Iris pigment epithelial cell (primary cell): Measurements from ENCODE around the gene KRT79.

ENCODE experiments used
- DNase-seq: peaks from one replicate; pipeline ENCODE4 v3.0.0-alpha.2; 2011; ENCODE audit warnings: low read depth

KRT79 gene

GRCh38 chr12:52835271-52836041 lies 1.3 kb upstream of the KRT79 start:
- DNase-seq, result no peak

GRCh38 chr12:52834727-52835001 lies 553 bp upstream of the KRT79 start:
- no peak for DNase-seq

GRCh38 chr12:52832985-52833905 lies 866 bp downstream of the KRT79 start:
- no peak for DNase-seq

- no peak for DNase-seq
Measured at GRCh38 chr12:52832451-52832850, 1.7 kb downstream of the KRT79 start.

- DNase-seq, result no peak
Measured at GRCh38 chr12:52831251-52831650, 2.9 kb downstream of the KRT79 start.

GRCh38 chr12:52829986-52830770 lies 3.9 kb downstream of the KRT79 start:
- no peak for DNase-seq

- DNase-seq, result no peak
Measured at GRCh38 chr12:52828591-52829021, 5.5 kb downstream of the KRT79 start.

GRCh38 chr12:52828156-52828555 lies 6.0 kb downstream of the KRT79 start:
- no peak for DNase-seq

GRCh38 chr12:52827499-52828090 lies 6.5 kb downstream of the KRT79 start:
- DNase-seq, result no peak

GRCh38 chr12:52826611-52827498 lies 7.3 kb downstream of the KRT79 start:
- no peak for DNase-seq

GRCh38 chr12:52825961-52826360 lies 8.2 kb downstream of the KRT79 start:
- no peak for DNase-seq

- no peak for DNase-seq
Measured at GRCh38 chr12:52824741-52825410, 9.2 kb downstream of the KRT79 start.

- DNase-seq, result no peak
Measured at GRCh38 chr12:52823761-52824450, 10.2 kb downstream of the KRT79 start.

GRCh38 chr12:52822771-52823510 lies 11.2 kb downstream of the KRT79 start:
- no peak for DNase-seq

- DNase-seq, result no peak
Measured at GRCh38 chr12:52821826-52822660, 12.1 kb downstream of the KRT79 start.

- DNase-seq, result no peak
Measured at GRCh38 chr12:52821071-52821730, 12.9 kb downstream of the KRT79 start.

GRCh38 chr12:52820521-52820920 lies 13.6 kb downstream of the KRT79 start:
- no peak for DNase-seq
